DOHH2 (cell line): ENCODE results near the gene AP3B2.

ENCODE experiments used
- H3F3A ChIP-seq: fragments of 200-600 bp; sonication (generic), shearing (Covaris generic); 2 replicates; pipeline ENCODE4 v1.6.0; 2016; ENCODE audit warnings: antibody characterized with exemption, mild to moderate bottlenecking; ENCODE audit not compliant: control insufficient read depth, insufficient read depth
- H3K27ac ChIP-seq: fragments of 200-600 bp; sonication (generic); 2 replicates; pipeline ENCODE4 v1.5.1; 2014; ENCODE audit warnings: low read depth, mild to moderate bottlenecking, low read length, moderate library complexity
- H3K27me3 ChIP-seq: fragments of 200-600 bp; sonication (generic); 2 replicates; pipeline ENCODE4 v1.6.1; 2014; ENCODE audit warnings: mild to moderate bottlenecking, low read length, mixed read lengths; ENCODE audit not compliant: control insufficient read depth
- H3K36me3 ChIP-seq: fragments of 200-600 bp; sonication (generic); 2 replicates; pipeline ENCODE4 v1.6.1; 2014; ENCODE audit warnings: mild to moderate bottlenecking, low read length, moderate library complexity, mixed read lengths; ENCODE audit not compliant: control insufficient read depth
- H3K4me1 ChIP-seq: fragments of 200-600 bp; sonication (generic); 2 replicates; pipeline ENCODE4 v1.6.1; 2014; ENCODE audit warnings: mild to moderate bottlenecking, low read length, mixed read lengths; ENCODE audit not compliant: control insufficient read depth
- H3K4me2 ChIP-seq: fragments of 200-600 bp; sonication (generic); 2 replicates; pipeline ENCODE4 v1.6.0; 2014; ENCODE audit warnings: mild to moderate bottlenecking, low read length, moderate library complexity
- H3K4me3 ChIP-seq: fragments of 200-600 bp; sonication (generic); 2 replicates; pipeline ENCODE4 v1.5.1; 2014; ENCODE audit warnings: mild to moderate bottlenecking, low read length, mixed read lengths
- H3K79me2 ChIP-seq: fragments of 200-600 bp; sonication (generic); 2 replicates; pipeline ENCODE4 v1.6.1; 2014; ENCODE audit warnings: mild to moderate bottlenecking, low read length, mixed read lengths; ENCODE audit not compliant: control insufficient read depth
- H3K9me2 ChIP-seq: fragments of 200-600 bp; sonication (generic); replicated peaks from 2 replicates; pipeline ENCODE4 v1.6.1; 2014; ENCODE audit warnings: mild to moderate bottlenecking, low read length, mixed read lengths; ENCODE audit not compliant: control insufficient read depth
- H3K9me3 ChIP-seq: fragments of 200-600 bp; sonication (generic); 2 replicates; pipeline ENCODE4 v1.6.1; 2014; ENCODE audit warnings: antibody characterized with exemption, low read length, mixed read lengths; ENCODE audit not compliant: control insufficient read depth, insufficient read depth
- H4K20me1 ChIP-seq: fragments of 200-600 bp; sonication (generic); 2 replicates; pipeline ENCODE4 v1.6.0; 2014; ENCODE audit warnings: low read depth, mild to moderate bottlenecking, antibody characterized with exemption, low read length, moderate library complexity; ENCODE audit not compliant: control insufficient read depth, insufficient read depth
- CTCF ChIP-seq: fragments of 200-600 bp; sonication (generic); IDR thresholded peaks from one replicate; pipeline ENCODE4 v1.5.1; 2014; ENCODE audit warnings: antibody characterized with exemption, mild to moderate bottlenecking, low read depth, low read length; ENCODE audit not compliant: poor library complexity, severe bottlenecking
- EZH2phosphoT487 ChIP-seq: fragments of 200-600 bp; sonication (generic); IDR thresholded peaks from 2 replicates; pipeline ENCODE4 v1.6.1; 2017; ENCODE audit warnings: borderline replicate concordance, mild to moderate bottlenecking, antibody characterized with exemption, low read length, moderate library complexity, mixed read lengths

Gene AP3B2

GRCh38 chr15:82660378-82660777, 49.3 kb downstream of the AP3B2 start:
- H3K4me2 ChIP-seq: no peak overlapping the region
- H3K4me3 ChIP-seq: no peak overlapping the region
- H3F3A ChIP-seq: no peaks in the 10 kb centered on the region
- H3K9me3 ChIP-seq: no peaks in the 10 kb centered on the region
- H3K27me3 ChIP-seq: peaks cover 4% of the 10 kb centered on the region
- H4K20me1 ChIP-seq: no peaks in the 10 kb centered on the region
- H3K27ac ChIP-seq: no peak overlapping the region
- no peaks in the 10 kb centered on the region for H3K79me2 ChIP-seq
- H3K36me3 ChIP-seq: no peaks in the 10 kb centered on the region
- TF ChIP-seq EZH2phosphoT487 (no peak), CTCF (no peak)
- no peaks in the 10 kb centered on the region for H3K4me1 ChIP-seq
- no peaks in the 10 kb centered on the region for H3K9me2 ChIP-seq

- Histone ChIP-seq H3K27ac (no peak overlapping the region), H3K9me2 (no peaks in the 10 kb centered on the region), H3K4me3 (no peak overlapping the region), H3K4me1 (no peaks in the 10 kb centered on the region), H3K36me3 (no peaks in the 10 kb centered on the region), H3K27me3 (peaks cover 8% of the 10 kb centered on the region), H3F3A (no peaks in the 10 kb centered on the region), H3K4me2 (no peak overlapping the region), H4K20me1 (no peaks in the 10 kb centered on the region), H3K9me3 (no peaks in the 10 kb centered on the region), H3K79me2 (no peaks in the 10 kb centered on the region)
- TF ChIP-seq EZH2phosphoT487 (no peak), CTCF (no peak)
Measured at GRCh38 chr15:82656641-82657266, 52.9 kb downstream of the AP3B2 start.

GRCh38 chr15:82655606-82656005, 54.1 kb downstream of the AP3B2 start:
- no peaks in the 10 kb centered on the region for H3K79me2 ChIP-seq
- H3K4me1 ChIP-seq: no peaks in the 10 kb centered on the region
- H4K20me1 ChIP-seq: no peaks in the 10 kb centered on the region
- no peak overlapping the region for H3K4me3 ChIP-seq
- H3K4me2 ChIP-seq: no peak overlapping the region
- H3K36me3 ChIP-seq: no peaks in the 10 kb centered on the region
- peaks cover 8% of the 10 kb centered on the region for H3K27me3 ChIP-seq
- TF ChIP-seq CTCF (no peak), EZH2phosphoT487 (no peak)
- no peaks in the 10 kb centered on the region for H3K9me3 ChIP-seq
- H3F3A ChIP-seq: no peaks in the 10 kb centered on the region
- H3K9me2 ChIP-seq: no peaks in the 10 kb centered on the region
- no peak overlapping the region for H3K27ac ChIP-seq
